Hematopoietic multipotent progenitor cell (in vitro differentiated cells): ENCODE data around the gene CD8B2. TPM values are rescaled to one million over a fixed set of nuclear protein-coding genes. Genes with fewer than 3 reads are reported as not detected.
"Not testable (repeated sequence)": the region's sequence is repeated elsewhere in the genome, so short reads cannot be mapped to it uniquely, and the experiment has no call there.

Source experiments
- DNase-seq, 3 donors: peaks; one replicate each; pipeline ENCODE4 v3.0.0-alpha.2; 2011 to 2015; ENCODE audit warnings: low read depth in 2 of 3, low spot score in 2 of 3
- total RNA-seq: library from RNA; depleted of rRNA; stranded (reverse); fragments of >200 nt; gene quantifications from one replicate; pipeline ENCODE4 v1.2.3, GENCODE V29; 2012

CD8B2 gene
- under 0.01 TPM for total RNA-seq

DNA sequence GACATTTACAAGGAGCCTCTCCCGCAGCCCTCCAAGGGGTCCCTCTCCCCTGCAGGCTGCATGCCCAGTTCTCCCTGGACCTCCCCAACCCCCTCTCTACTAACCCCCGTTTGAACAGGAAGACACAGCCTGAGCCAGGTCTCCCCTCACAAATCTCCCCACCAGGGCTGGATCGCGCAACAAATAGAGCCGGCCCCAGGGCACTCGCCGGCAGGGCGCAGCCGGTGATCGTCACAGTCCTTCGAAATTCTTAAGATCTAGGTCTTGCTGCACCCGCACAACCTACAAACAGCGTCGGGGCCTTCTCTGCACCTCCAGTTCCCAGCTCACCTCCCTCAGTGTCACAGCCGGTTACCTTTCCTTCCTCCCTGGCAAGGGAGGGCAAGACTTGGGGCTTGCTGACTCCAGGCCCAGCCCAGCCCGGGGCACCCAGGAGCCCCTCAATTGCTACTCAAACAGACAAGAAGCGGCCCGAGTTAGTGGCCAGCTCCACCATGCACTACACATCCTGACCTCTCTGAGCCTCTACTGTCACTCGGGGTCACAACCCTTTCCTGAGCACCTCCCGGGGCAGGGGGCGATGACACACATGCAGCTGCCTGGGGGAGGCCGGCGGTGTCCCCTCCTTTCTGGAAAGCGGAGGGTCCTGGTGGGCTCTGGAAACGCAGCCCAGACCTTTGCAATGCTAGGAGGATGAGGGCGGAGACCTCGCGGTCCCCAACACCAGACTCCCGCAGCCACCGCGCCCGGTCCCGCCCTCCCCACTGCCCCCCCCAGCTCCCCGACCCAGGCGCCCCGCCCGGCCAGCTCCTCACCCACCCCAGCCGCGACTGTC lies at the start of gene CD8B2:
TSS of gene CD8B2 (plus strand) at position 814 of the 835 bp plus-strand sequence. CDS start 63 bp downstream, outside the sequence.
- not testable (repeated sequence) for DNase-seq

DNA sequence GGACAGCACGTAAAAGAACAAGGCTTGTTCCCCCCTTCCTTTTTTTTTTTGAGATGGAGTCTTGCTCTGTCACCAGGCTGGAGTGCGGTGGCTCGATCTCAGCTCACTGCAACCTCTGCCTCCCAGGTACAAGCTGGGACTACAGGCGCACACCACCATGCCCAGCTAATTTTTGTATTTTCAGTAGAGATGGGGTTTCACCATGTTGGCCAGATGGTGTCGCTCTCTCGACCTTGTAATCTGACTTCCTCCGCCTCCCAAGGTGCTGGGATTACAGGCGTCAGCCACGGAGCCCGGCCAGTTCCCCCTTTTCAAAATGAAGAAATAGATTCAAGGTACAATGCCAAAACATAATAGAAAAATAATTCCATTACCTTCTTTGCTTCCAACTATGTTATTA lies 25.3 kb upstream of the CD8B2 start:
- DNase-seq: peak in 2 of 3 donors; percentile 31 to 57

- DNase-seq: not testable (repeated sequence)
These were observed 19.6 kb upstream of the CD8B2 start for GRCh38 chr2:106467516-106467915.

DNA sequence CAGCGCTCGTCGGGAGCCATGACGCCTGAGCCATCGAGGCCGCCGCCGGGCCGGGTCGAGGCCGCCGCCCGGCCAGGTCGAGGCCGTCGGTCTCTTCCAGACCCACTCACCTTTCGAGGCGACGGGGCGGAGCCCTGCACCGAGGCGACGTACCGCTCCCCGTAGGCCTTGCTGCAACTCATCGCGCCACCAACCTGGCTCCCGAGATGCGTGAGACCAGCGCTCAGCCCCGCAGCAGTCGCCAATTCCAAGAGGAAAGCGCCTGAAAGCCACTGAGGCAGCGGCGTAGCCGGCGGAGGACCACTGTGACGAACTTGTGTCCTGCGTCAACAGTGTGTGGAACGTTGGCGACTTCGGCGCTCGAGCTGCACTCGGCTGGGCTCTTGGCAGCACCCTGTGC lies 19.1 kb upstream of the CD8B2 start, which contains the start of gene RGPD3:
TSS of gene RGPD3 (minus strand) at position 307 of the 400 bp plus-strand sequence. CDS start at position 182, 125 bp downstream.
- DNase-seq: not testable (repeated sequence)

- not testable (repeated sequence) for DNase-seq
These were observed 16.5 kb upstream of the CD8B2 start for GRCh38 chr2:106470658-106471057.

DNA sequence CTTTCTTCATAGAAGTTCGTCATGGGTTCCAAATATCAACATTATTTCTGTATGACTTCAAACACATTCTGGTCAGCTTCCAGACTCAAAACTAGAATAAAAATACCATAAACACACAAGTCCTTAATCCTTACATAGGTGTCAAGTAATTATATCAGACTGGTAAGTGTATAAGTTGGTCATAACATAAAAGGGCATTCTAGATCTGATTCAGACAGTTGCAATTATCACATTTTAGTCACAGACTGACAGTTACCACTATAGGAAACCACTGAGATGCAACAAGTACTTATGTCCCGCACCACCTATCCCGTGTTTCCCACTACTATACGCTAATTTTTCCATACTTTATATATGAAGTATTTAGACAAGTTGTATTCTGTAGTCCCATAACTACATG lies 9.5 kb upstream of the CD8B2 start:
- not testable (repeated sequence) for DNase-seq

DNA sequence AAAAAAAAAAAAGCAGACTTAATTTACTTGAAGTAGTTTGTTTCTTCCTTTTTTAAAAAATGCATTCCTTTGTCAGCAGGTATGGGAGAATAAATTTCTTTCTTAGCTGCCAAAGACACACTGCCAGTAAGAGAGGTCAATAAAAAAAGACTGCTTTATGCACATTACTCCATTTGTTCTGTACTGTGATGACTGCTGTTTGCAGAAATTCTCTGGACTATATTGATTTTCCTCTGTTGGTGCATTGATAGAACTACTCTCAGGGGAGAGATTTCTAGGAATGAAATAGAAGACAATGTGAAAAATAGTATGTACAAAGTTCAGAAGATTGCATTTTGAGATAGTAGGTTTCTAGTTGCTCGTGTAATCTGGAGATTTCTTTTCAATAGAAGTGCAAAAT lies 7.6 kb upstream of the CD8B2 start:
- DNase-seq: not testable (repeated sequence)

DNA sequence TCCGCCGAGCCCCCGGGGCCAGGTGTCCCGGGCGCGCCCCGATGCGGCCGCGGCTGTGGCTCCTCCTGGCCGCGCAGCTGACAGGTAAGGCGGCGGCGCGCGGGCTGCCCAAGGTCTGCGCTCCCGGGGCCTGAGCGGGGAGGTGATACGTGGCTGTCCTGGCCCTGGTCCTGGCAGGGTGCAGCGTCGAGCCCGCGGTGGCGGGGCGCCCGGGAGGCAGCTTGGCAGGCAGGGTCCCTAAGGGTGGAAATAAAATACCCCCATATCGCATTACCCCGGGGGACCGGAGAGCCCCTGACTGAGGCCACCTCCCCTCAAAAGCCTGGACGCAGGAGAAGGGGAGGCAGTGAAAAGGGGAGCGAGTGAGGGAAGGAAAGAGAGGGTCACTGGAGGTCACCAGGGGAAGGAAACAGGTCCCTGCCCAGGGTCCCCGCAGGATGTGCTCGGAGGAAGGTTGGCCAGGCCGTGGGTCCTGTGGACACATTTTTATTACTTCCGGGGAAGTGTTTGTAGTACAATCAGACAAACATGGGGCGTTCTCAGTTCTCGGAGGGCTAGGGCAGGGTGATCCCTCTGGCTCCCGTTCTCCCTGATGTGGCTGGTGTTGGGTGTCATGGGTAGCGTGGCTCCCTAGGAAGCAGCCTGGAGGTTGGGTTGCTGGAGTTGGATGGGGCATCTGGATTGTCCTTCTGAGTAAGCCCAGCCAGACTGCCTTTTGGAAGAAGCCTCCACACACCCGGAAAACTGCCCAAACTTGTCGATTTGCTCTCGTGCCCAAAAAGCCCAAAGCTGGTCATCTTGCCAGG lies 425 bp downstream of the CD8B2 start:
- DNase-seq: not testable (repeated sequence)

- not testable (repeated sequence) for DNase-seq
These were observed 2.5 kb downstream of the CD8B2 start for GRCh38 chr2:106489701-106490100.

DNA sequence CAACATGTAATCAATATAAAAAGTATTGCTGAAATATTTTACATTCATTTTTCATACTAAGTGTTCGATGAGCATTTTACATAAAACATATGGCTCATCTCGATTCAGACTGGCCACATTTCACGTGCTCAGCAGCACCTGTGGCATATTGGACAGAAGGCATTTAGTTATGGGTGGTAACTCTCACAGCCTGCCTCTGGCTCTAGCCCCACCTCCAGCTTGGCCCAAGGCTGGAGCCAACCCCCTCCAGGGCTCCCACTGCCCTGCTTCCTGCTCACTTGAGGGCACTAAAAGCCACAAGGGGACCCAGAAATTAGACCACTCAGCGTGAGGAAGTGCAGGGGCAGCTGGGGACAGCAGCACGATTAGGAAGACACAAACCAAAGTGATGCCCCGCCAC lies 5.2 kb downstream of the CD8B2 start:
- not testable (repeated sequence) for DNase-seq

DNA sequence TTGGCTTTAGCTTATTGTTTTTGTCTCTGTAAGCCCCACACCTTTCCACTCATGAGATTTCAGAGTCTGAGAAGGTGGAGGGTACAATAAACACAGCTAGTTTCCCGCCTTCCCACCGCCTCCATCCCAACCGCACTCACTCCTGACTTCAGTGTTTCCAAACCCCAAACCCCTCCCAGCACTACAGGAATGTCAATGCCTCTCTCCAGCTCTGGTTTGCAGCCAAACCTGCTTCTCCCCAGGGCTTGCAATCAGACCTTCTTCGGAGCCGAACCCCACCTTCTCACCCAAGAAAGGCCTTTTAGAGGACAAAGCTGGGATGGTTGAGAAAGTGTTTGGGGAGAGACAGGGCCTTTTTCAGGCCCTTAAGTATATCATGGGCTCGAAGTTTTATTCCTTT lies 5.7 kb downstream of the CD8B2 start:
- DNase-seq: not testable (repeated sequence)

GRCh38 chr2:106498549-106498948 lies 11.4 kb downstream of the CD8B2 start:
- not testable (repeated sequence) for DNase-seq

DNA sequence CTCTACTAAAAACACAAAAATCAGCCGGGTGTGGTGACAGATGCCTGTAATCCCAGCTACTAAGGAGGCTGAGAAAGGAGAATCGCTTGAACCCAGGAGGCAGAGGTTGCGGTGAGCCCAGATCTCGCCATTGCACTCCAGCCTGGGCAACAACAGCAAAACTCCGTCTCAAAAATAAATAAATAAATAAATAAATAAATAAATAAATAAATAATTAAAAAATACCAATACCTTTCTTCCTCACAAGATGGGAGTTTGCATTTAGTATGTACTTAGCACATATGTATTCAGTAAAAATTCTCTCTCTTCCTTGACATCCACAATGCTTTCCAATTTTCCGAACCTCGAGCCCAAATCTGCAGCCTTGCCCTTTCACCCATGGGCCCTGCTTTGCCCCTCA lies 13.2 kb downstream of the CD8B2 start:
- not testable (repeated sequence) for DNase-seq

DNA sequence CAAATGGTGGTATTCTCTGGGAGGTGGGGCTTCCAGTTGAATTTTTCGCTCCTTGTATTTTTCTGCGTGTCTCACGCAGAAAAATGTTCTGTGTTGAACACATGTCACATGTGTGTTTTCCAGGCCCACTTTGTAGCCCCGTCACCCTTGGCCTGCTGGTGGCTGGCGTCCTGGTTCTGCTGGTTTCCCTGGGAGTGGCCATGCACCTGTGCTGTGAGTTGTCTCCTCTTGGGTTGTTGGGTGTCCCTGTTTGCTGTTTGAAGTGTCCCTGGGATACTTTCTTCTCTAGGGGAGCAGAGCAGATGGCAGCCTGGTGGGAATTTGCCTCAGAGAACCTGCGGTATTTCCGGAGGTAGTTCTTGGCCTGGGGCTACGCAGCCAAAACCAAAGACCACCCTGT lies 15.2 kb downstream of the CD8B2 start:
- DNase-seq: not testable (repeated sequence)

- DNase-seq: not testable (repeated sequence)
These were observed 17.0 kb downstream of the CD8B2 start for GRCh38 chr2:106504192-106504591.

DNA sequence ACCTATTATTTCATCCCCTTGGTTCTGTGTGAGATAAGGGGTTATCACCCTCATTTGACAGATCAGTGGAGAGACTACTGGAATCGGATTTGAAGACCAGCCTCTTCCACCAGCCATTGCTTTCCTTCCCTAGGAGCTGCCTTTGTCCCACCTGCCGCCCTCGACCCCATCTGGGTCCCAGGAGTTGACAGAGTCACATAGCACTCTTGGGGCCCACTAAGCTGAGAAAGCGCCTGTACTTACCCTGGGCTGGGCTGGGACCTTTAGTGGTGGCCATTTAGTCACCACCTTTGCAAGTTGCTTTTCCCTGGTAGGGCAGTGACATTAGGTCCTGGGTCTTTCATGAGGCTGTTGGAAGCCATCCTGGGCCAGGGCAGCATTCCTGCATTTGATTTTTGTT lies 17.6 kb downstream of the CD8B2 start:
- not testable (repeated sequence) for DNase-seq

- DNase-seq: not testable (repeated sequence)
These were observed 19.0 kb downstream of the CD8B2 start for GRCh38 chr2:106506002-106506687.

GRCh38 chr2:106508660-106509373 lies 21.7 kb downstream of the CD8B2 start:
- DNase-seq: not testable (repeated sequence)

DNA sequence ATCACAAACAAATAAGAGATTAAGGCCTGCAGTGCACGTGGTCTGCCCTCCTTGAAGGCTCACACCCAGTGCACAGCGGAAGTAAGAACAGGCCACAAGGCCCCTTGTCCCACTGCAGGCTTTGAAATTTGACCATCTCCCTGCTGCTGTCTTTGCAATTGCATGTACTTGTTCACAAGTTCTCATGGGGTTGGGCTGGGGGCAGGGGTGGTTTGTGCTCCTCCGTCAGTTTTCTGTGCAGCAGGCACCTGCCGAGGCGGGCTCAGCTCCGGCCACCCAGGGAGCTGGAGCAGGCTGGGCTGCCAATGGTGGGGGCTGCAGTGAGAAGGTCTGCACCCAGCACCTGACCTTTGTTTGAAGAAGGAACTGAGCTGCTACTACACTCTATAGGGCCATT lies 22.2 kb downstream of the CD8B2 start:
- not testable (repeated sequence) for DNase-seq

- DNase-seq: not testable (repeated sequence)
These were observed 23.6 kb downstream of the CD8B2 start for GRCh38 chr2:106510791-106511190.
